NCI-H748 (cell line): ENCODE data around the gene EYA3.

Source experiments
- DNase-seq: peaks from one replicate; lab custom pipeline; 2025; ENCODE audit not compliant: unreplicated experiment; lab: John Stamatoyannopoulos, UW

The EYA3 gene

GRCh38 chr1:28088168-28088961 is at the start of gene EYA3:
Gene EYA3, minus strand, starts transcription at chr1:28088610. Its CDS starts 30,584 bp downstream, at chr1:28058026.
- DNase-seq: peak; percentile 94

DNA sequence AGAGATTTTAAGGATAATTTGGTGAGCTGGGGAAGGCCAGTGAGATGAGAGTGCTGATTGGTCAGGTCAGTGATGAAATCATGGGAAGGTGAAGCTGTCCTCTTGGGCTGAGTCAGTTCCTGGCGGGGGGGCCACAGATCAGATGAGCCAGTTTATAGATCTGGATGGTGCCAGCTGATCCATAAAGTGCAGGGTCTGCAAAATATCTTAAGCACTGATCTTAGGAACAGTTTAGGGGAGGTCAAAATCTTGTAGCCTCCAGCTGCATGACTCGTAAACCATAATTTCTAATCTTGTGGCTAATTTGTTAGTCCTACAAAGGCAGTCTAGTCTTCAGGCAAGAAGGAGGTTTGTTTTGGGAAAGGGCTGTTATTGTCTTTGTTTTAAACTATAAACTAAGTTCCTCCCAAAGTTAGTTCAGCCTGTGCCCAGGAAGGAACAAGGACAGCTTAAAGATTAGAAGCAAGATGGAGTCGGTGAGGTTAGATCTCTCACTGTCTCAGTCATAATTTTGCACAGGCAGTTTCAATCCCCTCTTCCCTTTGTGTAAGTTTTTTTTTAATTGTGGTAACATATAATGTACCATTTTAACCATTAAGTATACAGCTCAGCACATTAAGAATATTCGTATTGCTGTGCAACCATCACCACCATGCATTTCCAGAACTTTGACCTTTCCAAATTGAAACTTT is 48.7 kb upstream of the EYA3 start:
- DNase-seq: no peak

- DNase-seq: no peak
Observed at GRCh38 chr1:28136169-28136921, 47.9 kb upstream of the EYA3 start.

GRCh38 chr1:28135371-28136168 is 47.2 kb upstream of the EYA3 start:
- DNase-seq: no peak

DNA sequence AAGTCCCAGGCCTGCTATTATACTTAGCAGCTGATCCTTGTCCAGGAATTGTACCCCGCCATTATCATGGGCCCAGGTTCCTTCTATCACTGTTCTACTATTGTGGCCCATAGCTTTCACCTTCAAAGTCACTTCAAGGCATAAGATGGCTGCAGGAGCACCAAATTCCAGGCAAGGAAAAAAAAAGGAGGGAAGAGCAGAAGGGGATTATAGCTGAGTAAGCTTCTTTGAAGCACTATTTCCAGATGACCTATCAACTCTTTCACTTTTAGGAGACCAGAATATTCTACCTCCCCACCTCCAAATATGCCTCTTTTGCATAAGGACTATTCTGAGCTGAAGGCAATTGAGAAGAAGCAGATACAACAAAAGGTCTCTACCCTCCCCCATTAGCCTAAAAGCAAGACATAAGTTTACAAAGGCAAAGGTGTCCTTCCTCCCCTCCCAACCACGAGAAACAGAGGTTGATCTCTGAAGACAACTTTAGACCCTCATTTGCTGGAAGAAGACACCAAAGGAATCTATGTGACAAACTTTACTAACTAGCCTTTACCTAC is 46.3 kb upstream of the EYA3 start:
- no peak for DNase-seq

DNA sequence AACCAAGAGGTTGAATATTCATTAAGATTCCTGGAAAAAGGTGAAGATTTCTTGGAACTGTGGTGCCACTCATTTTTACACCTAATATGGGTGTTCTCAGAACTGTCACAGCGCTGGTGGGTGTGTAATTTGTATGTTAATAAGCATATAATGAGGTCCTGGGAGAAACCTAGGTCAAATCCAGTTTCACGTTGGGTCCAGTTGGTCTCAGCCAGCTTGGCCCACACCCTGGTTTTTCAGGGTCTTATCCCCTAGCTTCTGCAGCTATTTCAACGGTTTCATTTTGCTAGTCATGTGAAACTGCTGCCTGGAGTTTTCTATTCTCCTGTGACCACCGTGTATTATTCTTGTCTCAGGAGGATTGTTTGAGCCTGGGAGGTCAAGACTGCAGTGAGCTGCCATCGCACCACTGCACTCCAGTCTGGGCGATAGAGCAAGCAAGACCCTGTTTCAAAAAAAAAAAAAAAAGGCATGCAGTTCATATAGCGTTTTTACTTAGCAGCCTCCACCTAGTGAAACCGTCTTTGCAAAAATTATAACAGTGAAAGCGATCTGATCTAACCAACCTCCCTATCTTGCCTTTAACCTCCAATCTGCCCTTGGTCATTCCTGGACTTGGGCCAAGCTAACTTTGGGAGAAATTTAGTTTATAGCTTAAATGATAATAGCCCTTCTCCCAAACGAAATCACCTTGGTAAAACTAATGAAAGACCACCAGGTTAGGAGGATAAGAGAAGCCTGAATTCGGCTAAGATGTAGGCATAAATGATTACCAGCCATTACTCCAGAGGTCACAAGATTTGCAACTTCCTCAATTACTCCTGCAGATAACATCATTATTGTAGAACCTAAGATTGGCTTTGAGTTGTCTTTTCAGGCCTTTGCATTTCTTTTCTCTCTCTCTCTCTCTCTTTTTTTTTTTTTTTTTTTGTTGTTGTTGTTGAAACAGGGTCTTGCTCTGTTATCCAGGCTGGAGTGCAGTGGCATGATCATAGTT is 44.1 kb upstream of the EYA3 start:
- no peak for DNase-seq

GRCh38 chr1:28130901-28131300 is 42.5 kb upstream of the EYA3 start:
- no peak for DNase-seq

- DNase-seq: no peak
Observed at GRCh38 chr1:28129150-28129549, 40.7 kb upstream of the EYA3 start.

DNA sequence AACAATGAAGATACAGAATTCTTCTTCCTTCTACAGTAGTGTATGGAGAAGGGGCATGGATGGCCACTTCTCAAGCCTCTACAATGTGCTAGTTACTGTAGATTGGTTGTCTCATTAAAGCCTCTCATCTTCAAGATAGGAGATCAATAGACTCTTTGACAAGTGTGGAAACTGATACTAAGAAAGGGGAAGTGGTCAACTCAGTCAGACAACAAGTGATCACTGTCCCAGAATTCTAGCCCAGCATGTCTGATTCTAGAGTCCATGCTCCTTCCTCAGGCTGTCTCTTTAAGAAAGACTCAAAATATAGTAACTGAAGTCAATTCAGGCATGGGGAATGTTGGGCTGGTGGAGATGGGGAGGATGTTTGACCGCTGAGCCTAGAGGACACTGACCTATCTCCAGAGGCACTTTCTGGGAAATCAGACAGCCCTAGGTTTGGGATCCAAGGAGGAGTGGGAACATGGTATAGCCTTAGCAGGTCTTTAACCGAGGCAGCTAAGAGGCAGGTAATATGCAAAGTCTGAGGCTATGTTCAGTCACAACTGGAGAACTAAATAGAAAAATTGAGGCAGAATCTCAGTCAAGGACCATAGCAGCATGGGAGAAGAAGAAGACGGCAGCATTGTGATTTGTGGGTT is 39.3 kb upstream of the EYA3 start:
- DNase-seq: no peak

DNA sequence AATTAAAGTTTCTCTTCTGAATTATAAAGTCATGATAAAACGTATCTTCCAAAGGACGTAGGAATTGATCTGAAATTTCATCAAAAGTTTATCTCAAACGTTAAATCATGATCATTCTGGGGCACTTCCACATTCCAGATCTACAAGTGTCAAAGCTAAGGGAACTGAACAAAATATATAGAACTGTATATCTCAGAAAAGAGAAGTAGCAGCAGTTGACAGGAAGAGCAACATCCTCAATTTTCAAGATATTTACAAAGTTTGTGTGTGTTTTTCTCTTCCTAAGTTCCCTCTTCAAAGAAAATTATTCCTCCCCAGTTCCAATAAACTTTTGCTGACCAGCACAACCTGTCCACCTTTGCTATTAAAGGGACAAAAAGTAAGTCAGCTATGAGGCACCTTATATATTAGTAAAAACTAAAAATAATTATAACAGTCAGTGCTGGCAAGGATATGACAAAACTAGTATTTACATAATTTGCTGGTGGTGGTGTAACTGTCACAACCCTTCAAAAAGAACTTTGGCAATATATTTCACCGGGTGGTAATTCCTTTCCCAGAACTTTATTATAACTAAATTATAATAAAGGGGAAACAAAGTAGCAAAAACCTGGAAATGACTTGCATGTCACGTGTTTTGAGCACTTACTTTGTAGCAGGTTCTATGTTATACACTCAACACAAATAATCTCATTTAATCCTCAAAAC is 38.5 kb upstream of the EYA3 start:
- no peak for DNase-seq

DNA sequence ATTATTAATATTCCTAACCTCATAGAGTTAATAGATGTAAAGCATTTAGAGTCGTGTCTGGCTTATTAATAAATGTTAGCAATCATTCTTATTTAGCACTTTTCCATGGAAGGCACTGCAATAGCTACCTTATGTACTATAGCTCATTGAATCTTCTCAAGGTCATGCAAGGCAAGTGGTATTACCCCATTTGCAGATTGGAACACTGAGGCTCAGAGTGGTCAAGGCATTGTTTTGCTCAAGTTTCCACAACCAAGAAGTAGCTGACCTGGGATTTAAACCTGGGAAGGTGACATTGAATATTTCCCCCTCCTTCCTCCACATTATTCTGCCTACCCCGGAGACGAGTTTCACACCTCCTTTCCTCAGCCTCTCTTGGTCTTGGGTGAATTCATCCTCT is 37.8 kb upstream of the EYA3 start:
- DNase-seq: no peak

- DNase-seq: no peak
Observed at GRCh38 chr1:28123461-28123961, 35.1 kb upstream of the EYA3 start.

- no peak for DNase-seq
Observed at GRCh38 chr1:28122183-28122582, 33.8 kb upstream of the EYA3 start.

GRCh38 chr1:28119556-28119955 is 31.1 kb upstream of the EYA3 start:
- no peak for DNase-seq

DNA sequence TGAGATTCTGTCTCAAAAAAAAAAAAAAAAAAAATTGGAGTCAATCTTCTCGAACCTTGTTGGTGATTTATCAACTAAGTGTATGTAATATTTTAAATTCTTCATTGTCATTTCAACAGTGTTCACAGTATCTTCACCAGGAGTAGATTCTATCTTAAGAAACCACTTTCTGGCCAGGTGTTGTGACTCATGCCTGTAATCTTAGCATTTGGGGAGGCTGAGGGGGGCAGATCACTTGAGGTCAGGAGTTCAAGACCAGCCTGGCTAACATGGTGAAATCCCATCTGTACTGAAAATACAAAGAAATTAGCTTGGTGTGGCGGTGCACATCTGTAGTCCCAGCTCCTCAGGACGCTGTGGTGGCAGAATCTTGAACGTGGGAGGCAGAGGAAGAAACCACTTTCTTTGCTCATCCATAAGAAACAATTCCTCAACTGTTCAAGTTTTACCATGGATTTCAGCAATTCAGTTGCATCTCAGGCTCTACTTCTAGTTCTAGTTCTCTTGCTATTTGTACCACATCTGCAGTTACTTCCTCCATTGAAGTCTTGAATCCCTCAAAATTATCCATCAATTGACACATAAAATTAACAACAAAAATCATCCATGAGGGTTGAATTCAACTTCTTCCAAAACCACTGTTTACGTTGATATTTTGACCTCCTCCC is 30.4 kb upstream of the EYA3 start:
- no peak for DNase-seq

DNA sequence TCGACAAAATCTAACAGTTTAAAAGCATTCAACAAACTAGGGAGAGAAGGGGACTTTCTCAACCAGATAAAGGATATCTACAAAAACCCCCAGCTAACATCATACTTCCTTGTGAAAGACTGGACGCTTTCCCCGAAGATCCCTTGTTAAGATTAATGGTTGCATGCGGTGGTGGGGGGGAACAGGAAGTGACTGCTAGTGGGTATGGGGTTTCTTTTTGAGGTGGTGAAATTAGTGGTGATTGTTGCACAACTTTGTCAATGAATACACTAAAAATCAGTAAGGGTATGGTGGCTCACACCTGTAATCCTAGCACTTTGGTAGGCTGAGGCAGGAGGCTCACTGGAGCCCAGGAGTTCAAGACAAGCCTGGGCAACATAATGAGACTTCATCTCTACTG is 26.9 kb upstream of the EYA3 start:
- DNase-seq: no peak

DNA sequence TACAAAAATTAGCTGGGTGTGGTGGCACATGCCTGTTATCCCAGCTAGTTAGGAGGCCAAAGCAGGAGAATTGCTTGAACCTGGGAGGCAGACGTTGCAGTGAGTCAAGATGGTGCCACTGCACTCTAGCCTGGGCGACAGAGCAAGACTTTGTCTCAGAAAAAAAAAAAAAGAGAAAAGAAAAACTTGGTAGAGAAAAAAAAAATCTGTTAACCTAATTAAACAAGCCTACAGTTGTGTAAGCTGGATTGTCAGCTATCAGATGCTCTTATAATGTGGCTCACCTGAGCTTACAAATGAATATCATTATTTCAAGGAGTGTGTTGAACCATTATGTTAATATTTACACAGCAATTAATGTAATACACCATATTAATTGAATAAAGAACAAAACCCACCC is 26.4 kb upstream of the EYA3 start:
- no peak for DNase-seq

DNA sequence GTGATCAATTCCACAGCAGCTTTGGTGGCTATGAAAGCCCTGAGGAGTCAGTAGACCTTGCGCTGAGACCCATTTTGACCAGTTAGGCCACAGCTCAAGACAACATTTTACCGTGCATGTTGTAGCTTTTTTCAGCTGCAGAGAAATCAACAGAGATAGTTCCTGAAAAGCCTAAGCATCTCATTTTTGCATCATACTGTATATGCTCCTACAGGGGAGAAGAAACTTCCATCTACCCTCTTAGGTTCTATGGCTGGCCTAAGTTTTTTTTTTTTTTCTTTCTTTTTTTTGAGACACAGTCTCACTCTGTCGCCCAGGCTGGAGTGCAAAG is 24.8 kb upstream of the EYA3 start:
- no peak for DNase-seq
